Activated T-helper 9 cell treated with anti-CD3 and anti-CD28 coated beads, Interleukin-2, amount 50 U/mL, for 16 hours (primary cell): ENCODE results near the gene SYNE1.
"Not testable (repeated sequence)": the region's sequence is repeated elsewhere in the genome, so short reads cannot be mapped to it uniquely, and the experiment has no call there.

Experiments
- DNase-seq: peaks from one replicate; pipeline ENCODE4 v3.0.0-alpha.2; 2020; ENCODE audit warnings: low read depth

The SYNE1 gene

DNA sequence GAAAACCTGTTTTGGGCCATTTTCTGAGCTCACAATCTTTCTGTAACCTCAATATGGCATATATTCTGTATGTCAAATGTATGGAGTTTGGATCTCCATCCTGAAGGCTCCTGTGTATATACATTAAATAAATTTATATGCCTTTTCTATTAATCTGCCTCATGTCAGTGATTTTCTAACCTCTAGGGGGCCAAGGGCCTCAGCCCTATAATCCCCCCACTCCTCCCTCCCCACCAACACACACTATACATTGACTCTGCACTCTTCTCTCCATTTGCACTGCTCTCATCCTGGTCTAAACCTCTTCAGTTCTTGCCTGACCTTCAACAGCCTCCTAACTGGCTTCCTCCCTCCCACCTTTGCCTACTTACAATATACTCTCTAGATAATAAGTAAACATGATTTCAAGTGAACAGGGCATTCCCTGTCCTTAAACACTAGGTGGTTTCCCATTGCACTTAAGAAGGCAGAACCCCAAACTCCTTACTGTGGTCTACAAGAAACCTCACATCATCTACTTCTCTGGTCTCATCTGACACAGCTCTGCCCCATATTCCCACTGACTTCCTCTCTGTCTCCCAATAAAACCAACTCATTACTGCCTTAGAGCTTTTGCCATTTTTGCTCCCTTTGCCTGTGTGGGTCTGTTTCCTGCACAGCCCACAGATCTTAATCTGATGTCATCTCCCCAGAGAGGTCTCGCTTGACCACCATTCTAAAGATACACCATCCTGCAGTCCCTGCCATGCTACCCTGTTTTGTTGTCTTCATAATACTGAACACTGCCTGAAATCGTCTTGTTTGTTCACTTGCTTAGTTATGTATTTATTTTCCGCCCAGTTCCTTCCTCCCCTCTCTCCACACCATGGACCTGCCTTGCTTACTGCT, 213.7 kb downstream of the SYNE1 start:
- DNase-seq = no peak

DNA sequence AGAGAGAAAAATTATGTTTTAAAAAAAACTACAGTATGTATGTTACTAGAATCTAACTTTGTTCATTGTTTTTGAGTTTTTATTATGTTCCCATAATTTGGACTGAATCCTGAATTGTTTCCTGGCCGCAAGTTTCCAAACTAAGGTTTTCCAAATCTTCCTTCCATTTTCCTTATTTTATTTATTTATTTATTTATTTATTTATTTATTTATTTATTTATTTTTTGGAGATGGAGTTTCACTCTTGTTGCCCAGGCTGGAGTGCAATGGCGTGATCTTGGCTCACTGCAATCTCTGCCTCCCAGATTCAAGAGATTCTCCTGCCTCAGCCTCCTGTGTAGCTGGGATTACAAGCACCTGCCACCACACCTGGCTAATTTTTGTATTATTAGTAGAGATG, 215.7 kb downstream of the SYNE1 start:
- not testable (repeated sequence) for DNase-seq

DNA sequence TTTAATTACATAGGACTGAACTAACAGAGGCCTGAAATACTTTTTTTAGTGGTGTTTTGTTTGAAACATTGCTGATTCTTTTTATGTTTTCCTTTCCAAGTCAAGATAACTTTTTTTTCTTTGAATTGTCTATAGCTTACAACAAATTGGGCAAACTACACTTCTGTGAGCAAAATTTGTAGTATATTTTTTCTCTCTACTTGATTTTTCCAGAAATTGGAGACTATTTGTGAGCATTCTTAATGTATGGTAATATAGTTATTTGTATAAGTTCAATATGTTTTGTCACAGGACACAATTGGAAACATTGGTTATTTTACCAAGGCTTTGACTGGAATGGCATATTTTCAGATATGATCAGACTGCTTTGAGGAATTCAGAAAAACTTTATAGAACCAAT, 216.5 kb downstream of the SYNE1 start:
- no peak for DNase-seq

DNA sequence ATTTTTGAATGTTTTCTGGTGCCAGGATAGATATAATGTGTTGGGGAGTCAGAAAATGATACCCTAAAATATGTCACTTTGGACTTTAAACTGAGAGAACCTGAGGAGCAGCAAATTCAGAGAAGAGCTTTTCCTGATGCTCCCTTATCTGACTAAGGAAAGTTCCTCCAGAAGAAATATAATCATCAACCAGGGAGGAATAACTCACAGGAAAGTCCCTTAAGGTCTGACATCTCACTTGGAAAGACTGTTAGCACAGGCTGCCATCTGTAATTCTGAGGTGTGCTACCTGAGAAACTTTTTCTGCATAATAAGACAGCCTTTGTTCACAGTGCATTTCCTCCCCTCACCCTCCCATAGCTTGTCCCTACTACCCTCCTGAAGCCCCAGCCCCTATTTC, 218.6 kb downstream of the SYNE1 start:
- no peak for DNase-seq

DNA sequence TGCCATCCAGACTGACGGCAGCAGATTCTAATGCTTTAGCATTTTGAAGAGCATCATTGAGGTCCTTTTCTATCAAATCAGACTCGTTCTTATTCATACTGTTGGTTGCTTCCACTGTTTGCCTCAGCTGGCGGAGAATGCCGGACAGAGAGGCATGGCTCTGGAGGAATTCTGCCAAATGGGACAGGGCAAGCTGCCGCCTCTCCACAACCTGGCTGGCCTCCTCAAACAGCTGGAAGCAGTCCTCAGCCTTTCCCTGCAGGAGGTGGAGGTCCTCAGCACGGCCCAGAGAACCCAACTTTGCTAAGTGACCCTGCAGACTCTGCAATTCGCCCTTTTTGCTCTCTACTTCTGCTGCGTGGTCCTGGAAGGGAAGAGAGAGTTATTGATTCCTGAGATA, 220.5 kb downstream of the SYNE1 start:
- DNase-seq = no peak

DNA sequence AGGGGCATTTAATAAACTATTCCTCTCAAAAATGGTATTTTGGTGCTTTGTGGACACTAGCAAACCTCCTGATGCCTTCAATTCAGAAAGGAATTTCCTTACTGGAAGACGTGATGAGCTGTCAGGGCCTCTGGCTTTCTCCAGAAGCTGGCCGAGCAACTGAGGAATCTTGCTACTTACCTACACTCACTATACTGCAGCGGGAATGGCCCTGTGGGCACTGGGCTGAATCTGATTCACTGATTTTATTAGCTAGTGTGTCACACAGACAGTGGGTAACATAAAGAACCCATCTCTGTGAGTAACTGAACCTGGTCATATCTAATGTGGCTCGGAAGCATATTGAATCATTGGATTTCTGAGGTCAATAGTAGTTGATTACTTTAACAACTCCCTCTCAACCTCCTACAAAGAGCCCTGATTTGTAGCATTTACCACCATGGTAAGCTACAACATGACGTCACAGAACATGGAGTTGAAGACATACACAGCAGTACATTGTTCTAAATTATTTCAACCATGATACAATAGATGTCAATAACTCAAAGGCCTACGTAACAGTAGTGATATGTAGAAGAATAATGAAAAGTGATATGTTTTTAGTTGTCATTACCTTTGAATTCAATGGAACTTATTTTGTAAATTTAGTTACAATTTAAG, 232.1 kb downstream of the SYNE1 start:
- DNase-seq = no peak

DNA sequence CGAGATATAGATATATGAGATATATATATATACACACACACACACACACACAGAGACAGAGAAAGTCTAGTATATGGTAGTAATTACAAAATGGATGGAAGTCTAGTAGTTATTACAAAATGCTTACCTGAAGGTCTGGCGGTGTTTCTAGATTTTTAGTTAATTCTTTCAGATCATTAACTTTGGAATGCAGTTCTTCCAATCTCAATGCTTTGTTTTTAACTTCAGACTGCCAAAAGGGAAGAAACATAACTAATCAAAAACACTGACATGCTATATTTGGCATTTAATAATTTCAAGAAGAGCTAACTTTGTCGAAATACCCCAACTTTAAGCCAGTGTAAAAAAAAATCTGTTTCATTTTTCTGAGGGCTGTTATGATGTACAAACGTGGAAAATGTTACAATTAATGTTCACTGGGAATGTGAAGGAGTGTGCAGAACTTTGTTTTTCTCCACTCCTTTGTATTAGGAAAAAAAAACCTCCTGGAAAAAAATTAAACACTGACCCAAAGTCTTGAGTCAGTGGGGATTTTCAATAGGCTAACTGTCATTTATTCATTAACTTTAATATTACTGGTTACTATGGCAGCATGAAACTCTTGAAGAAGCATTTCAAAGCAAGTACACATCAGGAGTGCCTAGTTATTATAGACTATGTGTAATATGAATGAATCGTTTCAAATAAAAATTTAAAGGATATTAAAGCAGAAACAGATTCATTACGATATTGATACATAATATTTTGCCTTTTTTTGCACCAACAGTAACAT, 232.9 kb downstream of the SYNE1 start:
- DNase-seq = no peak

DNA sequence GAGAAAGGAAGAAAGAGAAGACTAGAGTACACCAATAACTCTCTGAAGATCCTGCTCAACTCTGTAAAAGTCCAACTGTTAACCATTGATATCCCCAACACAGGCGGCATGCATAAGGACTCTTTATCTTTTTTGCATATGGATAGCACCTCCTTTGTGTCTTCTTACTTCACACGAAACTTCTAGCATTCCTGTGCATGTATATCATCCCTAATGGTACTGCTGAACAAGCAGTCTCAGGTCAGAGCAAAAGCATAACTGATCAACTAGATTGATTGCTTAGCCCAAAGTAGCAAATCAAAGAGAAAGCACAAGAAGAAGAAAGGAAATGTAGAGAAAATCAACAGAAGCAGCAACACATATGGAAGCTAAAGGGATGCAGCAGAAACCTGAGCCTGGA, 234.4 kb downstream of the SYNE1 start:
- no peak for DNase-seq

DNA sequence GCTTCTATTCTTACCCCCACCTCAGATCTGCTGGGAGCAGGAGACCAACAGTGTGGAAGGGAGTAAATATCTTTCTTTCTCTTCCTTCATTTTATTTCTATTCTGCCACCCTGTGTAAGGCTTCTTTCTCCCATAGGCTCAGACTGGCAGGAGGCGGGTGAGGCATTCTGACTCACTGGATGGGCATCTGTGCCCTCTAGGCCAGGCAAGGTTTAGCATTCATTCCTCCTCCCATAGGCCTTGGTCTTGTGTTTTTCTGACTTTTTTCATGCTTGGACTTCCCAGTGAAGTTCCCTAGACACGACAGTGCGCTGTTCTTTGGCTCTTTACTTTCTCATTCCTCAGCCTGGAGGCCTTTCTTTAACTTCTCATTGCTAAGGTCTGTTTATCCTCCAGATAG, 235.2 kb downstream of the SYNE1 start:
- DNase-seq = no peak

DNA sequence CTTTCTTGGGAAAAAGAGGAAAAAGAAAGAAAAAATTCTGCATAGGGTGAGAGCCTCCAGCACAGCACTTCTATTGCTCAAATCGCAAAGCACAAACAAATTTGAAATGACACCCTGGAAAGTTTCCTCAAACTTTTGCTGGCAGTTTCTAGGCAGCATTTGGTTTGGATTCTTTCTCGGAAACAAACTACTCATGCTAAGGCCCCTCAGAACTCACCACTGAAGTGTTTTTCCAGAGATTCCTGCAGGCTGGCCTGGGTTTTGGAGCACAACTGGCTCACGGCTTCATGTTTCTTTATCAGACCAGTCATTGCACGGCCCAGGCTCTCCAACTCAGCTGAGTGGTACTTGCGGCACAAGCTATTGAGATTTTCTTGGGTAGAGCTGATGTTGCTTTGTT, 237.8 kb downstream of the SYNE1 start:
- DNase-seq = no peak

DNA sequence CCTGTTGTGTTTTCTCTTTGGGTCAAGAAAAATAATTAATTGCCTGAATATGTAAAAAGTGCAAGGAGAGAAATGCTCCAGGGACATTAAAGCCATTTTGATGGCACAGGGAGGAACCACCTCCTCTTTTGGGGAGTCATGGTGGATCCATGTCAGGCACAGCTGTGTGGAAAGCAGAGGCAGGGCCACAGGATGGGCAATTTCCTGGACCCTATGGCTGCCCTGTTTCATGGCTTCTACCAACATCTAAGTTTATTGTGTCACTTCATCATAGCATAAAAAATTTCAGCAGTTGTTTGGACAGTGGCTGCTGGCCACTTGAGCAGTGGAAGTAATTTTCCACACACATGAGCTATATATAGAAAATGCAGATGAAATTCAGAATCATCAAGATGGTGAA, 238.2 kb downstream of the SYNE1 start:
- DNase-seq = no peak

DNA sequence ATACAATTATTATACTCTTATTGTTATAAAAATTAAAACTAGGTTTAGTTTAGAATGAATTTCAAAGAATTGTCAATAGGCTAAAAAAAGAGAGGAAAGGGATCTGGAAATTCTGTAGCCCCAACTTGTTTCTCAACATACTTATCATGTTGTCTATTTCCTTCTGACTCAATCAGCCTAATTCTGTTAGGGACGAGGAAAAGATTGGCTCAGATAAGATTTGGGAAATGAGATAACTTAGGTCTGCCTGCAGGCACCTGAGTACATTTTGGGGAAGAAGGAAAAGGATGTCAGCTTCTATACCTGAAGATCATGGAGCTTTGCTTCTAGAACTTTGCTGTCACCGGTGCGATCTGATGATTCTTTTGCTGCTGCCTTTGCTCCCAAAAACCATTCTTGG, 238.8 kb downstream of the SYNE1 start:
- DNase-seq = no peak

DNA sequence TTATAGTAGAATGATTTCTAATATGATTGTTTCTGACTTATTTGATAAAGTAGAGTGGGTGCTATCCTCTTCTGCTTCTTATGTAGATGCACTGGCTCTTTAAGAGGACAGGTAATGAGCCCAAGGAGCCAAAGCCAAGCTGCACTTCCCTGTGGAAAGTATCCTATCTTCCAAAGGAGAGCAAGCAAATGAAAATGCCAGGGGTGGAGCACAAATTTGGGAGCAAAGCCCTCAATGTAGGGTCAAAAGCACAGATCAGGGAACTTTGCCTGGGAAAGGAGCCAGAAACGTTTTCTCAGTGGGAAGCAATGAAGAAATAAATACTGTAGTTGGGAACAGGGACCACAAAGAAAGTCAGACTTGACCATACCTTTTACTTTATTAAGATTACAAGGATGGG, 242.9 kb downstream of the SYNE1 start:
- no peak for DNase-seq

DNA sequence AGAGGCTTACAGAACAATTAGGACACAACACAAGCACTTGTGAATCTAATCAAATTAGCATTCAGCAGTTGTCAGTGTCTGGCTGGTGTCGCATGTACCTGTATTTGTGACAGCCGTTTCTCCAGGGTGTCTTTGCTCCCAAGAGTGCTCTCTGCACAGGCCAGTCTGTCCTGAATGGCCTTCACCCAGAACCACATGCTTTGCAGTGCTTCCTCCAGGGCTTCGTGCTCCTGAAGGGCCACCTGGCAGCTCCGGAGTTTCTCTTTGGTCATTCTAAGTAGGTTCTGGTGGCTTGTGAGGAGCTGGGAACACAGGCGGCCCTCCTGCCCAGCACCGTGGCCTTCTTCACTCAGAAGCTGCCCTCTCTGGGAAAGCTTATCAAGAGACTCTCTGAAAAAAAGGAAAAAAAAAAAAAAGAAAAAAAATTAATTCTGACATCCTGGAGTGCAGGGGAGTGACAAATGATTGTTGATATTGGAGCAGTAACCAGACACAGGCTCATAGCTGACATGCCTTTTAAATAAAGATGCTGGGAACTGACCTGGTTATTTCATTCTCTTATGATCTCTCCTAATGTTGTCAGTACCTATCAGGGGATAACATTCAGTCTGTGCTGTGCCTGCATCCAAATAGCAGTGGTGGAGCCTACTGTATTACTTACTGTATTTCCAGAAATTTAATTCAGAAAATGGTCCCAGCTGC, 245.8 kb downstream of the SYNE1 start:
- DNase-seq = no peak

DNA sequence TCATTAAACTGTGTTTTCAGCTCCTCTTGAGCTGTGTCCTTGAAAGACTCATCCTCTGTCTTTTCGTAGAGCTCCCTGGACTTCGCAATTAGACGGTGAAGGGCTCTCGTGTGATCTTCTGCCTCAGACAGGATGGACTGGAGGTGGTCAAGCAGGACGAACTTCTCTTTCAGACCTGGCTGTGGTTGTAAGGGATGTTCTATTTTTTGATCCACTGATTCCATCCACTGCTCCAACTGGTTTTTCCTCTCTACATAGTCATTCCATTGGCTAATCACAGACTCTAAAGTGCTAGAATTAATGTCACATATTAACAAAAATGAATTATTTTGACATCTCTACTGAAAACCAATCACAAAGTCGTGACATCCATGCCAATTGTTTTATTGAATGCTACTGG, 250.1 kb downstream of the SYNE1 start:
- no peak for DNase-seq

DNA sequence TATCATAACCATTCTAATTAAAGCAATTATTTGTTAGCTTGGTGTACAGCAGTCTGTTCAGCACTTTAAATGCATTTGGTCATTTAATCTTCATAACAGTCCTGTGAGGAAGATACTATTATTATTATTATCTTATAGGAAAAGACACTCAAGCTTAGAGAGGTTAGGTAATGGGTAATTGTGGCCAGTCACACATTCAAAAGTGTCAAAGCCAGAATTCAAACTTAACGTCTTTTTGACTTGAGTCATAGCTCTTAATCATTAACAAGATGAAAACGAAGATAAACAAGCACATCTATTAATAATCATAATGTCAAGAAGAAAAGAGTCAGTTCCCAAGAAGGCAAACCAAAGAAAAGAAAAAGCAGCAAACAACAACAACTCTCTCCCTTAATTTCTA, 251.0 kb downstream of the SYNE1 start:
- no peak for DNase-seq

DNA sequence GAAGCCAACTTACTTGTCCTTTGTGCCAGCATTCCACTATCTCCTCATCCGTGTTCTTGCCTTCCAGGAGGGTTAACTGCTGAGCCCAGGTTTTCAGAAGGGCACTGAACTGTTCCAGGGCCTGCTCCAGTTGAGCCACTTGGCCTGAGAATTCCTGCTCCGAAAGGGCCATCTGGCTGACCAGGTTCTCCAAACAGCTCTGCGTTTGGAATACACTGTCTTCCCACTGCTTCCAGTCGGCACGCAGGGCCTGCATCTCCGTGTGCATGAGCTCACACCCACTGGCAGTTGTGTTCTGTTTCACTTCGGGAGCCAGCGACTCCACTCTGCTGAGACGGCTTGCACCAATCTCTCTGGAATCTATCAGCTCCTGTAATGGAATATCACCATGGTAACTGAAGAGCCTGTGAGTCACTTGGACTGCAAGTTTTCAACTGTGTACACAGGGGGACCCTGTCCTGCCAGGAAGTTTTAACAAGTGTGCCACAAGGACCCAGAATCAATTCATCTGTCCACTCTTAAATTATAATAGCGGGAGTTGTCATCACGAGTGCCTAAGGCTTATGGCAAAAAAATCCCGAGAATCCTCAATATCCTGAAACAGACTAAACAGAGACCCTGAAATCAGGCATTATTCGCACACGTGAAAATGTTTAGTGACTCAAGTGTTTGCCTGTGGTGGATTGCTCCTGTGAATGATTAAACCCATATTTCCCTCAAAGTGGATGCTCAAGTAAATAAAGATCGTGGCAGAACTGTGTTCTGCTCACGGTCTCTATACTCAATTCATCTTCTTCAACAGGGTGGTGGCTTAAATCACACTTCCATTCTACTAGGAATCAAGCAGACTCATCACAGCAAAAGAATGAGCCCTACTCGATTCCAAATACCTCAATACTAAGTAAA, 255.9 kb downstream of the SYNE1 start:
- DNase-seq = no peak

DNA sequence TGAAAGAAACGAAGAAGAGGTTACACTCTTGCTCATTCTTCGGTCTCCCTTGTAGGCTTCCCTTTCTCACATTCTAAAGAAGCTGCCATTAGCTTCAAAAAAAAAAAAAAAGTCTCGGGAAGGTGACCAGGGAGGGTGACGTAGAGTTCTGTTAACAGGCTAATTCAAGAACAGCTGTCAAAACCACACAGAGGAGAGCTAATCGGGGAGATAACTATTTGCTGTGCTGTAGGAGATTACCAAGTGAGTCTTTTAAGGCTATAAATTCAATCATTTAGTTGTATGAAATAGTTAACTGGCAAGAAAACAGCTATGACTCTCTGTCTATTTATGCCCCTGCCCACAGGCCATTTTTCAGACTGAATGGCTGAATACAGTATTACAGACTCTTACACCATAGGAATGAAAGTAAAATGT, 256.8 kb downstream of the SYNE1 start:
- DNase-seq = no peak

DNA sequence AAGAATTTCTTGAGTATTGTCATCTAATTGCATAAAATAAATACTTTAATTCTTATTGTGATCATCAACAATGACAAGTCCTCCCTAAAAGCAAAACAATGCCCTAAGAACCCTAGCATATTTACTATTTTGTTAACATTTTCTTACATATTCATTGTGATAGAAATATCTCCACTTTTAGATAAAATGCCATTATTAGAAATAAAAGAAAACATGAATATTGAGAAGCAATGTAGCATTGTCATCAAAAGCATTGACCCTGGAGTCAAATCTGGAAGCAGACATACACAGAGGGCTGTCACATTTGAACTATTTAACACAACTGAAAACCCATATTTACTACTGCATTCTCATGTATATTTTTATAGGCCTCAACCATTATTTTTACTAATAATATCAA, 257.7 kb downstream of the SYNE1 start:
- DNase-seq = no peak

DNA sequence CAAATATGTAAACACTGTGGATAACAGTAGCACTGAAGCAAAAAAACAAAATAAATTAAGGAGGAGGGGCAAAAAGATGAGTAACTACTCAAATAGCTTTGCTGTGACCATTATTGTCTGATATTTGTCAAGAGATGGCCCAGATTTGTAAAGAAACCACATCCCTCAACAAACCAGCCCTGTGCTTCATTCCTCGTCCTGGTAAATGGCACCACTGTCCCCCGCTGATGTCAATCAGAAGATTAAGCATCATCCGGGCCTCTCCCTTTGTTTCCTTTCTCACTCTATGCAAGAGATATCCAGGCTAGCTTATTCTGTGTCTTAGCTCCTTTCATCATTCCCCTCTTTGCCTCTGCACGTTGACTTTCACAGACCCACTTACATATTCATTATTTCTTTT, 259.0 kb downstream of the SYNE1 start:
- no peak for DNase-seq

DNA sequence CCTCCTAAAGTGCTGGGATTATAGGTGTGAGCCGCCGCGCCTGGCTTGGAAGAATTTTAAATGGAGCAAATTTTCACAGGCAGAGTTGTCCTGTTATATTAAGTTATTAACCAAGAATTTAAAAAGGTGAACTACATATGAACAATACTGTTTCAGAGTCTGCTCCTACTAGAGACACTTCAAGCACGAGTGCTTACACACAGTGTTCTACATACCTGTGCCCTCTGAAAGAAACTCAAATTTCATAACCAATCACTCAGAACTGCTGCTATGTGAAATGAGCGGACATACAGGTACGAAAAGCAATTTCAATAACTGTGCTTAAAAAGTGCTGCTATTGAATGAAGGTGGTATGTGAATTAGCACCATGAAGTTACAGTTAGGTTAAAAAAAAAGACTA, 262.0 kb downstream of the SYNE1 start:
- DNase-seq = no peak
